GM12878 (cell line): ENCODE data around the gene SLC35E1. TPM values are rescaled to one million over a fixed set of nuclear protein-coding genes. Genes with fewer than 3 reads are reported as not detected.

Experiments
- ATAC-seq: fragments of 200-7000 bp; cut with Tn5 transposase; 3 replicates; pipeline ENCODE4 v1.9.1; 2020; ENCODE audit warnings: mild to moderate bottlenecking, moderate library complexity
- BruUV-seq: library from RNA; stranded (reverse); fragments of 400-500 nt; replicated peaks from 2 replicates; lab custom pipeline; 2021; lab: Mats Ljungman, UMichigan
- CTCF ChIA-PET: fragments of 300-600 bp; sonication (Branson Sonifier 250); formaldehyde crosslinking; extraction: SDS; loops from one replicate; lab custom pipeline; 2021; ENCODE audit warnings: inconsistent platforms; lab: Yijun Ruan, JAX
- POLR2A ChIA-PET: fragments of 350-600 bp; formaldehyde crosslinking; extraction: SDS; loops from one replicate; lab custom pipeline; 2021; ENCODE audit warnings: inconsistent platforms; lab: Charles Lee
- RAD21 ChIA-PET: fragments of 300-600 bp; sonication (Branson Sonifier 250); formaldehyde crosslinking; loops from one replicate; lab custom pipeline; 2023; ENCODE audit warnings: antibody characterized with exemption; ENCODE audit not compliant: unreplicated experiment; lab: Charles Lee
- SMC1A ChIA-PET: fragments of 300-600 bp; sonication (Branson Sonifier 250); formaldehyde crosslinking; loops from one replicate; lab custom pipeline; 2023; ENCODE audit not compliant: unreplicated experiment, uncharacterized antibody; lab: Charles Lee
- DNase-seq: peaks from one replicate; pipeline ENCODE4 v3.0.0-alpha.2; 2011; ENCODE audit warnings: low read depth, low spot score
- FAIRE-seq: peaks from 3 replicates; lab custom pipeline; 2011; peaks lifted over from hg19 to GRCh38; lab: Jason Lieb, UNC
- H2AFZ ChIP-seq: 2 replicates; pipeline ENCODE4 v1.6.0; 2011; ENCODE audit warnings: low read depth, low read length, control low read depth; ENCODE audit not compliant: control insufficient read depth
- H3K27ac ChIP-seq: 2 replicates; pipeline ENCODE4 v1.5.1; 2011; ENCODE audit warnings: control low read depth; ENCODE audit not compliant: control insufficient read depth, insufficient read depth
- H3K27me3 ChIP-seq, 2 experiments: replicated peaks in 1 of 2; 2 replicates each; pipeline versions ENCODE4 v1.6.0 to v1.6.1; 2011; ENCODE audit warnings: low read length in 1 of 2; ENCODE audit not compliant: control insufficient read depth in 2 of 2, insufficient read depth in 2 of 2
- H3K36me3 ChIP-seq, 2 experiments: 2 replicates each; pipeline ENCODE4 v1.5.1; 2011; ENCODE audit warnings: low read length in 1 of 2; ENCODE audit not compliant: control insufficient read depth in 2 of 2, insufficient read depth in 2 of 2
- H3K4me1 ChIP-seq: 2 replicates; pipeline ENCODE4 v1.6.1; 2011; ENCODE audit warnings: mild to moderate bottlenecking, low read length, moderate library complexity, mixed read lengths; ENCODE audit not compliant: control insufficient read depth, insufficient read depth
- H3K4me2 ChIP-seq: 2 replicates; pipeline ENCODE4 v1.6.0; 2011; ENCODE audit warnings: control low read depth; ENCODE audit not compliant: control insufficient read depth, insufficient read depth
- H3K4me3 ChIP-seq: fragments of 200-600 bp; sonication (generic); 2 replicates; pipeline ENCODE4 v1.5.1; 2016
- H3K79me2 ChIP-seq: 2 replicates; pipeline ENCODE4 v1.6.0; 2011; ENCODE audit warnings: low read length; ENCODE audit not compliant: control insufficient read depth, insufficient read depth
- H3K9ac ChIP-seq: 2 replicates; pipeline ENCODE4 v1.8.0; 2011; ENCODE audit warnings: low read length, control low read depth, mixed read lengths; ENCODE audit not compliant: control insufficient read depth, insufficient read depth
- H3K9me3 ChIP-seq: replicated peaks from 3 replicates; pipeline ENCODE4 v1.5.1; 2011; ENCODE audit warnings: mild to moderate bottlenecking, low read length; ENCODE audit not compliant: control insufficient read depth, insufficient read depth
- H4K20me1 ChIP-seq: 2 replicates; pipeline ENCODE4 v1.6.0; 2011; ENCODE audit not compliant: control insufficient read depth, insufficient read depth
- ATF2 ChIP-seq: IDR thresholded peaks from 2 replicates; pipeline ENCODE4 v1.6.1; 2012; ENCODE audit warnings: low read length, inconsistent platforms
- ATF3 ChIP-seq: IDR thresholded peaks from 2 replicates; pipeline ENCODE4 v1.6.1; 2011; ENCODE audit warnings: low read depth, mild to moderate bottlenecking, low read length, moderate library complexity, borderline replicate concordance; ENCODE audit errors: extremely low read depth
- ATF7 ChIP-seq: fragments of 450-650 bp; IDR thresholded peaks from 2 replicates; pipeline ENCODE4 v1.6.1; 2016; ENCODE audit warnings: low read depth, mild to moderate bottlenecking
- BHLHE40 ChIP-seq, 2 experiments: fragments of 450-650 bp in 1 of 2; IDR thresholded peaks; 2 replicates each; pipeline ENCODE4 v1.6.1; 2011 to 2017; ENCODE audit warnings: low read depth in 2 of 2, borderline replicate concordance in 1 of 2, improper control_type of control experiment in 1 of 2, low read length in 1 of 2, mild to moderate bottlenecking in 1 of 2
- CBX5 ChIP-seq: sonication (generic); IDR thresholded peaks from 2 replicates; pipeline ENCODE4 v1.6.1; 2016; ENCODE audit warnings: low read depth, moderate library complexity, mild to moderate bottlenecking, inconsistent platforms
- CEBPB ChIP-seq, 2 experiments: fragments of 150-350 bp in 1 of 2; IDR thresholded peaks; 2 replicates each; pipeline ENCODE4 v1.6.1; 2012 to 2014; ENCODE audit warnings: low read depth in 2 of 2, low read length in 2 of 2, borderline replicate concordance in 1 of 2, inconsistent platforms in 1 of 2
- FOXM1 ChIP-seq: IDR thresholded peaks from 2 replicates; pipeline ENCODE4 v1.6.1; 2012; ENCODE audit warnings: low read depth, mild to moderate bottlenecking, inconsistent platforms, low read length, moderate library complexity
- GABPA ChIP-seq: IDR thresholded peaks from 2 replicates; pipeline ENCODE4 v1.6.1; 2014; ENCODE audit warnings: antibody characterized with exemption, low read depth, mild to moderate bottlenecking, inconsistent platforms
- NR2C2 ChIP-seq: IDR thresholded peaks from 2 replicates; pipeline ENCODE4 v1.6.1; 2011; ENCODE audit warnings: borderline replicate concordance, low read depth; ENCODE audit not compliant: control insufficient read depth, insufficient read length
- POLR2A ChIP-seq: IDR thresholded peaks from 2 replicates; pipeline ENCODE4 v1.6.1; 2011; ENCODE audit warnings: low read depth, mild to moderate bottlenecking, low read length
- SIX5 ChIP-seq: IDR thresholded peaks from 2 replicates; pipeline ENCODE4 v1.6.1; 2011; ENCODE audit warnings: mild to moderate bottlenecking, low read depth, low read length, moderate library complexity; ENCODE audit not compliant: severe bottlenecking
- STAT1 ChIP-seq: fragments of 450-650 bp; conservative IDR thresholded peaks from 2 replicates; pipeline ENCODE4 v1.6.1; 2014; ENCODE audit warnings: antibody characterized with exemption, mild to moderate bottlenecking
- SUPT20H ChIP-seq: IDR thresholded peaks from 2 replicates; pipeline ENCODE4 v1.6.1; 2011; ENCODE audit warnings: low read depth, mild to moderate bottlenecking, low read length, moderate library complexity, borderline replicate concordance; ENCODE audit not compliant: control insufficient read depth
- TCF3 ChIP-seq: IDR thresholded peaks from 2 replicates; pipeline ENCODE4 v1.6.1; 2012; ENCODE audit warnings: low read depth, mild to moderate bottlenecking, low read length, borderline replicate concordance; ENCODE audit not compliant: insufficient read depth
- ZBED1 ChIP-seq: IDR thresholded peaks from 2 replicates; pipeline ENCODE4 v1.6.1; 2016; ENCODE audit warnings: borderline replicate concordance
- ZBTB11 ChIP-seq: fragments of 450-650 bp; formaldehyde crosslinking; IDR thresholded peaks from 2 replicates; pipeline ENCODE4 v1.5.0; 2022; ENCODE audit warnings: mild to moderate bottlenecking, missing genetic modification characterization
- ZNF24 ChIP-seq: fragments of 450-650 bp; IDR thresholded peaks from 2 replicates; pipeline ENCODE4 v1.6.1; 2017; ENCODE audit warnings: antibody characterized with exemption, mild to moderate bottlenecking
- ZNF384 ChIP-seq: IDR thresholded peaks from 2 replicates; pipeline ENCODE4 v1.6.1; 2012; ENCODE audit warnings: low read depth, mild to moderate bottlenecking, low read length, improper control_type of control experiment, borderline replicate concordance
- WGBS: methylation state at CpG from one replicate; pipeline ENCODE4 v1.1.6; 2016; ENCODE audit warnings: low lambda C conversion rate; ENCODE audit not compliant: insufficient replicate concordance, insufficient coverage; ENCODE audit errors: missing lambda C conversion rate; 5-methylcytosine and 5-hydroxymethylcytosine counted together
- in situ Hi-C: fragments of 300-500 bp; cut with MboI; formaldehyde crosslinking; loops from 9 replicates; pipeline ENCODE4 v1.14.3; 2018; ENCODE audit warnings: mixed read lengths
- intact Hi-C: fragments of 100-400 bp; cut with micrococcal nuclease; formaldehyde crosslinking; loops from one replicate; pipeline ENCODE4 v1.14.2; 2022; ENCODE audit not compliant: unreplicated experiment
- polyA plus RNA-seq, 11 experiments: library from polyadenylated mRNA; depleted of rRNA in 4 of 11; unstranded in 6 of 11; stranded (reverse) in 5 of 11; fragments of >200 nt; fragmentation: Nextera tagmentation in 4 of 11; fragmentation: Illumina TruSeq in 1 of 11; extraction: Ambion mirVana in 4 of 11; extraction: Trizol in 1 of 11; gene quantifications; 1 replicate in 1 of 11; 2 replicates in 10 of 11; pipeline versions ENCODE4 v1.2.1 to v1.2.3, GENCODE V29; 2011 to 2016; ENCODE audit warnings: inconsistent platforms in 2 of 11, missing spikeins in 2 of 11, low read depth in 1 of 11
- total RNA-seq, 4 experiments: library from RNA; depleted of rRNA in 3 of 4; stranded (reverse); fragments of >200 nt in 3 of 4; fragmentation: Illumina TruSeq in 1 of 4; extraction: Trizol in 1 of 4; gene quantifications; 2 replicates each; pipeline versions ENCODE4 v1.2.1 to v1.2.3, GENCODE V29; 2013 to 2021

The SLC35E1 gene
- total and polyA plus RNA-seq, 10 of the 15 experiments (the other 5 are each of a cell fraction or from before 2014, with no cell fraction given): 11.3 to 37.7 (median 22.1) TPM

GRCh38 chr19:16614941-16615340, 42.7 kb upstream of the SLC35E1 start:
- Histone ChIP-seq H3K4me3 (no peak overlapping the region), H3K9me3 (no peaks in the 10 kb centered on the region), H3K79me2 (peaks cover 95% of the 10 kb centered on the region), H4K20me1 (peaks cover 11% of the 10 kb centered on the region; the same call in 1 of the 2 replicates), H3K4me2 (0 out of 2 replicates have a peak overlapping the region, but pooled peaks have one; percentile 27), H3K4me1 (peaks cover 49% of the 10 kb centered on the region), H2AFZ (no peak overlapping the region), H3K27me3 (no peaks in the 10 kb centered on the region), H3K36me3 (peaks cover 0 to 3% of the 10 kb centered on the region in 2 experiments; a peak in 3 of 4 replicates), H3K27ac (no peak overlapping the region), H3K9ac (no peak overlapping the region)
- WGBS: 75% methylated on average over 2 of the region's 2 CpGs
- ChIA-PET POLR2A (interaction anchor here (0.6 to 1.0 kb wide), 2 partner anchors 10 to 31 kb away, joined by 3 to 4 read pairs; no protein-coding TSS in a partner anchor), RAD21 (interaction anchor here (0.6 kb wide), 1 partner anchor 27 kb away, joined by 3 read pairs; no protein-coding TSS in a partner anchor), CTCF (interaction anchor here (2.4 kb wide), 1 partner anchor 10 kb away, joined by 5 read pairs; no protein-coding TSS in a partner anchor), SMC1A (interaction anchor here (1.0 to 4.5 kb wide), 2 partner anchors 10 to 27 kb away, joined by 3 to 26 read pairs; no protein-coding TSS in a partner anchor)
- no TSS peak for BruUV-seq
- intact Hi-C loops (no loop called here), in situ Hi-C loops (no loop called here)
- ATAC-seq (no peak), FAIRE-seq (no peak), DNase-seq (no peak)
- TF ChIP-seq NR2C2: no peak
- TF ChIP-seq ZBED1: no peak
- TF ChIP-seq STAT1: no peak
- no peak for TF ChIP-seq CBX5
- TF ChIP-seq ATF3: no peak
- no peak for TF ChIP-seq ZNF384
- no peak for TF ChIP-seq FOXM1
- no peak for TF ChIP-seq BHLHE40 (IDR thresholded peaks at IDR 0.05; ENCODE audit: borderline replicate concordance in 1 of 2, low read depth in 2 of 2, low read length in 1 of 2)
- TF ChIP-seq ATF7: no peak
- TF ChIP-seq GABPA: no peak
- TF ChIP-seq TCF3: no peak
- TF ChIP-seq ZNF24: no peak
- no peak for TF ChIP-seq POLR2A
- TF ChIP-seq SUPT20H: no peak
- no peak for TF ChIP-seq CEBPB (IDR thresholded peaks at IDR 0.05; ENCODE audit: borderline replicate concordance in 1 of 2, low read depth in 2 of 2, low read length in 2 of 2)
- TF ChIP-seq SIX5: no peak
- no peak for TF ChIP-seq ZBTB11 (CRISPR knock-in tag)
- TF ChIP-seq ATF2: no peak
